Sigmoid colon (tissue), 3 donors: ENCODE measurements around the gene BRIP1.
"Not testable (repeated sequence)": the region's sequence is repeated elsewhere in the genome, so short reads cannot be mapped to it uniquely, and the experiment has no call there.

Experiments used
- CTCF ChIP-seq, 4 experiments: fragments of 450-650 bp in 3 of 4; fragments of 200-600 bp in 1 of 4; IDR thresholded peaks; one replicate each; pipeline ENCODE4 v1.5.1; 2016 to 2019; ENCODE audit warnings: antibody characterized with exemption in 4 of 4, mild to moderate bottlenecking in 3 of 4, moderate library complexity in 2 of 4
- POLR2A ChIP-seq, 2 donors: fragments of 450-650 bp; IDR thresholded peaks; one replicate each; pipeline ENCODE4 v1.6.1; 2016; ENCODE audit warnings: antibody characterized with exemption in 2 of 2, mild to moderate bottlenecking in 2 of 2, moderate library complexity in 2 of 2

- not testable (repeated sequence) for TF ChIP-seq CTCF, POLR2A (IDR thresholded peaks at IDR 0.05)
These were observed 135.5 kb downstream of the BRIP1 start for GRCh38 chr17:61727798-61728197.
